ENCODE results near the gene EXD1.
"Not testable (repeated sequence)": the region's sequence is repeated elsewhere in the genome, so short reads cannot be mapped to it uniquely, and the experiment has no call there.

DNA sequence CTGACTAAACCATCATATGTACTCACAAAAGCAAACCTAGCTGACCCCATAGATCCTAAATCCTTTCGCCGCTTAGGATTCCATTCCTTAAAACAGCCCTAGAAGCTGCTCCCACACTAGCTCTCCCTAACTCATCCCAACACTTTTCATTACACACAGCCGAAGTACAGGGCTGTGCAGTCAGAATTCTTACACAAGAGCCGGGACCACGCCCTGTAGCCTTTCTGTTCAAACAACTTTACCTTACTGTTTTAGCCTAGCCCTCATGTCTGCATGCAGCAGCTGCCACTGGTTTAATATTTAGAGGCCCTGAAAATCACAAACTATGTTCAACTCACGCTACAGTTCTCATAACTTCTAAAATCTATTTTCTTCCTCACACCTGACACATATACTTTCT is 95.0 kb downstream of the EXD1 start:
- TF ChIP-seq PPARA (CRISPR knock-in tag; IDR thresholded peaks at IDR 0.05; ENCODE audit: borderline replicate concordance); ZNF8 (CRISPR knock-in tag; IDR thresholded peaks at IDR 0.05); ARNTL (CRISPR knock-in tag; IDR thresholded peaks at IDR 0.05; ENCODE audit: borderline replicate concordance, low read depth); ZFP3 (CRISPR knock-in tag; IDR thresholded peaks at IDR 0.05); CSDC2 (CRISPR knock-in tag; IDR thresholded peaks at IDR 0.05); CREB5 (CRISPR knock-in tag; IDR thresholded peaks at IDR 0.05; ENCODE audit: low read depth); TSHZ2 (CRISPR knock-in tag; IDR thresholded peaks at IDR 0.05); ZFP30 (CRISPR knock-in tag; IDR thresholded peaks at IDR 0.05); OSR1 (CRISPR knock-in tag; IDR thresholded peaks at IDR 0.05); TCF4 (CRISPR knock-in tag; IDR thresholded peaks at IDR 0.05; ENCODE audit: borderline replicate concordance); CSRNP3 (CRISPR knock-in tag; IDR thresholded peaks at IDR 0.05): not testable (repeated sequence)
- TF ChIP-seq, protein P1, sequence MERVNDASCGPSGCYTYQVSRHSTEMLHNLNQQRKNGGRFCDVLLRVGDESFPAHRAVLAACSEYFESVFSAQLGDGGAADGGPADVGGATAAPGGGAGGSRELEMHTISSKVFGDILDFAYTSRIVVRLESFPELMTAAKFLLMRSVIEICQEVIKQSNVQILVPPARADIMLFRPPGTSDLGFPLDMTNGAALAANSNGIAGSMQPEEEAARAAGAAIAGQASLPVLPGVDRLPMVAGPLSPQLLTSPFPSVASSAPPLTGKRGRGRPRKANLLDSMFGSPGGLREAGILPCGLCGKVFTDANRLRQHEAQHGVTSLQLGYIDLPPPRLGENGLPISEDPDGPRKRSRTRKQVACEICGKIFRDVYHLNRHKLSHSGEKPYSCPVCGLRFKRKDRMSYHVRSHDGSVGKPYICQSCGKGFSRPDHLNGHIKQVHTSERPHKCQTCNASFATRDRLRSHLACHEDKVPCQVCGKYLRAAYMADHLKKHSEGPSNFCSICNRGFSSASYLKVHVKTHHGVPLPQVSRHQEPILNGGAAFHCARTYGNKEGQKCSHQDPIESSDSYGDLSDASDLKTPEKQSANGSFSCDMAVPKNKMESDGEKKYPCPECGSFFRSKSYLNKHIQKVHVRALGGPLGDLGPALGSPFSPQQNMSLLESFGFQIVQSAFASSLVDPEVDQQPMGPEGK (CRISPR knock-in tag; IDR thresholded peaks at IDR 0.05; ENCODE audit: borderline replicate concordance), result not testable (repeated sequence)
